ENCODE data around the gene CACYBP. TPM values are rescaled to one million over a fixed set of nuclear protein-coding genes. Genes with fewer than 3 reads are reported as not detected.

CACYBP gene
- total and polyA plus RNA-seq, 2 of the 13 experiments (the other 11 are each of a cell fraction or from before 2014, with no cell fraction given) = 18.4 to 183 TPM

DNA sequence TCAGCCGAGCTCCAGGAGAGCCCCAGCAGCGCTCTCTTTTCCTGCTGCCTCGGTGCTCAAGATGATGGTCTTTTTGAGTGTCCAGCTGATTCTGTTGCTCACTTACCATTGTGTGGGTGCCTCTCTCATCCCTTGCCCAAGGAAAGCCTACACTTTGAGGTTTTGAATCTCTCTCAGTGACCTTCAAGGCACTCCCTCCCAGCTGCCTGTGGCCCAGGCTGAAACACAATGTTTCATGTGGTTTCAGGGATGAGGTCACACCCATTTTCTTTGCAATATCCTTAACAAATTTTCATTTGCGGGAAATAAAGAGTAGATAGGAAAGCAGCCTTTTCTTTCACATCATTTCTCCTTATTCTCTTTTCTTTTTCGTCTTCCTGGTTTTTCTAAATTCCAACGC lies 36.1 kb downstream of the CACYBP start (continued):
- TF ChIP-seq, protein P1, sequence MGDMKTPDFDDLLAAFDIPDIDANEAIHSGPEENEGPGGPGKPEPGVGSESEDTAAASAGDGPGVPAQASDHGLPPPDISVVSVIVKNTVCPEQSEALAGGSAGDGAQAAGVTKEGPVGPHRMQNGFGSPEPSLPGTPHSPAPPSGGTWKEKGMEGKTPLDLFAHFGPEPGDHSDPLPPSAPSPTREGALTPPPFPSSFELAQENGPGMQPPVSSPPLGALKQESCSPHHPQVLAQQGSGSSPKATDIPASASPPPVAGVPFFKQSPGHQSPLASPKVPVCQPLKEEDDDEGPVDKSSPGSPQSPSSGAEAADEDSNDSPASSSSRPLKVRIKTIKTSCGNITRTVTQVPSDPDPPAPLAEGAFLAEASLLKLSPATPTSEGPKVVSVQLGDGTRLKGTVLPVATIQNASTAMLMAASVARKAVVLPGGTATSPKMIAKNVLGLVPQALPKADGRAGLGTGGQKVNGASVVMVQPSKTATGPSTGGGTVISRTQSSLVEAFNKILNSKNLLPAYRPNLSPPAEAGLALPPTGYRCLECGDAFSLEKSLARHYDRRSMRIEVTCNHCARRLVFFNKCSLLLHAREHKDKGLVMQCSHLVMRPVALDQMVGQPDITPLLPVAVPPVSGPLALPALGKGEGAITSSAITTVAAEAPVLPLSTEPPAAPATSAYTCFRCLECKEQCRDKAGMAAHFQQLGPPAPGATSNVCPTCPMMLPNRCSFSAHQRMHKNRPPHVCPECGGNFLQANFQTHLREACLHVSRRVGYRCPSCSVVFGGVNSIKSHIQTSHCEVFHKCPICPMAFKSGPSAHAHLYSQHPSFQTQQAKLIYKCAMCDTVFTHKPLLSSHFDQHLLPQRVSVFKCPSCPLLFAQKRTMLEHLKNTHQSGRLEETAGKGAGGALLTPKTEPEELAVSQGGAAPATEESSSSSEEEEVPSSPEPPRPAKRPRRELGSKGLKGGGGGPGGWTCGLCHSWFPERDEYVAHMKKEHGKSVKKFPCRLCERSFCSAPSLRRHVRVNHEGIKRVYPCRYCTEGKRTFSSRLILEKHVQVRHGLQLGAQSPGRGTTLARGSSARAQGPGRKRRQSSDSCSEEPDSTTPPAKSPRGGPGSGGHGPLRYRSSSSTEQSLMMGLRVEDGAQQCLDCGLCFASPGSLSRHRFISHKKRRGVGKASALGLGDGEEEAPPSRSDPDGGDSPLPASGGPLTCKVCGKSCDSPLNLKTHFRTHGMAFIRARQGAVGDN (CRISPR knock-in tag; IDR thresholded peaks at IDR 0.05) = no peak
- TF ChIP-seq KMT2B (CRISPR knock-in tag; IDR thresholded peaks at IDR 0.05) = no peak

DNA sequence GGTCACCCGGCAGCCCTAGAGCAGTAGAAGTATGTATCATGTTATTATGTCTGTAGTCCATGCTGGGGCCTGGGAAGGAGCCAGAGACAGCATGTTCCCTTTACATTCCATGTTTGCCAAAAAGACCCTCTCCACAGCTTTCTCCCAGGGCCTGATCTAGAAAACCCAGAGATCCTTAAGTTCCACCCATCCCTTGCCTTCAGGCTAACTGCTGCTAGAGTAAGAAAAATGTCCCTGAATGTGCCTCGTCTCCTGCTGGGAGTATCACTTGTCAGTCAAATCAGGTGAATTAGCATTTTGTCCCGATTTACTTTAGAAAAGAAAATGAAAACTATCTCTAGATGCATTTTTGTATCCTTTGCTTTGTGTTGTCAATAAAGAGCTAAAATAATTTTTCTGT lies 36.7 kb downstream of the CACYBP start:
- 26% methylated on average over 3 of the region's 3 CpGs for WGBS (ENCODE audit: low lambda C conversion rate)
- H3K4me1 ChIP-seq (ENCODE audit: insufficient read depth, low read length) = peaks cover 14% of the 10 kb centered on the region
- FAIRE-seq = no peak
- no peaks in the 10 kb centered on the region for H3K79me2 ChIP-seq (ENCODE audit: insufficient read depth, low read length)
- H3K27ac ChIP-seq (ENCODE audit: extremely low read length, insufficient read depth, low read length) = no peak overlapping the region
- H3K27me3 ChIP-seq (ENCODE audit: control insufficient read depth in 1 of 2, insufficient read depth in 2 of 2, low read length in 2 of 2) = no peaks in the 10 kb centered on the region; a peak in 1 of 5 replicates
- intact Hi-C loops (cut with micrococcal nuclease; ENCODE audit: unreplicated experiment) = no loop called here
- H4K20me1 ChIP-seq (ENCODE audit: insufficient read depth, low read length) = no peaks in the 10 kb centered on the region
- ATAC-seq = no peak
- no peak overlapping the region for H3K4me3 ChIP-seq (replicated peaks in 1 of 3; ENCODE audit: insufficient read depth in 1 of 3, low read depth in 2 of 3, low read length in 3 of 3)
- no peak overlapping the region for H3K9ac ChIP-seq (ENCODE audit: insufficient read depth, low read depth, low read length)
- in situ Hi-C loops (cut with HindIII; ENCODE audit: extremely low pct_ligation_motif_present, low pct_unique_long_range_greater_than_20kb) = no loop called here
- H3K4me2 ChIP-seq (ENCODE audit: low read depth, low read length) = no peak overlapping the region
- BruUV-seq (replicated peaks) = no TSS peak
- no peak for DNase-seq (ENCODE audit: low spot score)
- no peak overlapping the region for H2AFZ ChIP-seq (ENCODE audit: low read length)
- no peaks in the 10 kb centered on the region for H3K9me3 ChIP-seq (ENCODE audit: low read length)
- no peaks in the 10 kb centered on the region for H3K36me3 ChIP-seq (replicated peaks in 1 of 2; ENCODE audit: control insufficient read depth in 1 of 2, insufficient read depth in 2 of 2, low read length in 2 of 2)
- ChIA-PET POLR2A (no interaction called here), CTCF (ENCODE audit: low intra/inter-chr PET ratio, low total read pairs) (no interaction called here)
- TF ChIP-seq, protein P2, sequence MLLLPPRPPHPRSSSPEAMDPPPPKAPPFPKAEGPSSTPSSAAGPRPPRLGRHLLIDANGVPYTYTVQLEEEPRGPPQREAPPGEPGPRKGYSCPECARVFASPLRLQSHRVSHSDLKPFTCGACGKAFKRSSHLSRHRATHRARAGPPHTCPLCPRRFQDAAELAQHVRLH (CRISPR knock-in tag; IDR thresholded peaks at IDR 0.05; ENCODE audit: borderline replicate concordance, low read depth) = no peak
- TF ChIP-seq ZBTB7A (CRISPR knock-in tag; IDR thresholded peaks at IDR 0.05) (no peak), RFXANK (CRISPR knock-in tag; IDR thresholded peaks at IDR 0.05) (no peak), ZNF615 (CRISPR knock-in tag; IDR thresholded peaks at IDR 0.05; ENCODE audit: borderline replicate concordance) (no peak), PHF21A (CRISPR knock-in tag; IDR thresholded peaks at IDR 0.05) (no peak), SMAD1 (CRISPR knock-in tag; IDR thresholded peaks at IDR 0.05; ENCODE audit: borderline replicate concordance, low read depth) (no peak), PCBP2 (optimal IDR thresholded peaks at IDR 0.05; ENCODE audit: low read depth, low read length, poor library complexity, severe bottlenecking) (no peak), ZNF260 (CRISPR knock-in tag; IDR thresholded peaks at IDR 0.05; ENCODE audit: borderline replicate concordance, low read depth) (no peak), POLR2A (IDR thresholded peaks at IDR 0.05; ENCODE audit: insufficient read depth in 1 of 2, low read depth in 2 of 2, low read length in 2 of 2) (no peak), ZIK1 (CRISPR knock-in tag; IDR thresholded peaks at IDR 0.05; ENCODE audit: borderline replicate concordance, low read depth) (no peak), ZBTB20 (CRISPR knock-in tag; IDR thresholded peaks at IDR 0.05; ENCODE audit: borderline replicate concordance, low read depth) (no peak), KDM4B (CRISPR knock-in tag; IDR thresholded peaks at IDR 0.05) (no peak)
- TF ChIP-seq, protein P3, sequence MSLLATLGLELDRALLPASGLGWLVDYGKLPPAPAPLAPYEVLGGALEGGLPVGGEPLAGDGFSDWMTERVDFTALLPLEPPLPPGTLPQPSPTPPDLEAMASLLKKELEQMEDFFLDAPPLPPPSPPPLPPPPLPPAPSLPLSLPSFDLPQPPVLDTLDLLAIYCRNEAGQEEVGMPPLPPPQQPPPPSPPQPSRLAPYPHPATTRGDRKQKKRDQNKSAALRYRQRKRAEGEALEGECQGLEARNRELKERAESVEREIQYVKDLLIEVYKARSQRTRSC (CRISPR knock-in tag; IDR thresholded peaks at IDR 0.05; ENCODE audit: low read depth) = no peak
- TF ChIP-seq, protein P4, sequence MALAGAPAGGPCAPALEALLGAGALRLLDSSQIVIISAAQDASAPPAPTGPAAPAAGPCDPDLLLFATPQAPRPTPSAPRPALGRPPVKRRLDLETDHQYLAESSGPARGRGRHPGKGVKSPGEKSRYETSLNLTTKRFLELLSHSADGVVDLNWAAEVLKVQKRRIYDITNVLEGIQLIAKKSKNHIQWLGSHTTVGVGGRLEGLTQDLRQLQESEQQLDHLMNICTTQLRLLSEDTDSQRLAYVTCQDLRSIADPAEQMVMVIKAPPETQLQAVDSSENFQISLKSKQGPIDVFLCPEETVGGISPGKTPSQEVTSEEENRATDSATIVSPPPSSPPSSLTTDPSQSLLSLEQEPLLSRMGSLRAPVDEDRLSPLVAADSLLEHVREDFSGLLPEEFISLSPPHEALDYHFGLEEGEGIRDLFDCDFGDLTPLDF (CRISPR knock-in tag; IDR thresholded peaks at IDR 0.05) = no peak
- TF ChIP-seq, protein P5, sequence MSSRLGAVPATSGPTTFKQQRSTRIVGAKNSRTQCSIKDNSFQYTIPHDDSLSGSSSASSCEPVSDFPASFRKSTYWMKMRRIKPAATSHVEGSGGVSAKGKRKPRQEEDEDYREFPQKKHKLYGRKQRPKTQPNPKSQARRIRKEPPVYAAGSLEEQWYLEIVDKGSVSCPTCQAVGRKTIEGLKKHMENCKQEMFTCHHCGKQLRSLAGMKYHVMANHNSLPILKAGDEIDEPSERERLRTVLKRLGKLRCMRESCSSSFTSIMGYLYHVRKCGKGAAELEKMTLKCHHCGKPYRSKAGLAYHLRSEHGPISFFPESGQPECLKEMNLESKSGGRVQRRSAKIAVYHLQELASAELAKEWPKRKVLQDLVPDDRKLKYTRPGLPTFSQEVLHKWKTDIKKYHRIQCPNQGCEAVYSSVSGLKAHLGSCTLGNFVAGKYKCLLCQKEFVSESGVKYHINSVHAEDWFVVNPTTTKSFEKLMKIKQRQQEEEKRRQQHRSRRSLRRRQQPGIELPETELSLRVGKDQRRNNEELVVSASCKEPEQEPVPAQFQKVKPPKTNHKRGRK (CRISPR knock-in tag; IDR thresholded peaks at IDR 0.05) = no peak

Data from HepG2 (cell line).